Neural crest cell (in vitro differentiated cells): ENCODE results near the gene OGT. TPM values are rescaled to one million over a fixed set of nuclear protein-coding genes. Genes with fewer than 3 reads are reported as not detected.
"Not testable (repeated sequence)": the region's sequence is repeated elsewhere in the genome, so short reads cannot be mapped to it uniquely, and the experiment has no call there.

Source experiments
- DNase-seq: peaks from one replicate; pipeline ENCODE4 v3.0.0; 2021; ENCODE audit warnings: low read depth, mixed read lengths, low spot score
- H3K27ac Mint-ChIP-seq: one replicate; pipeline ENCODE4 v1.8.0; 2021; ENCODE audit warnings: mild to moderate bottlenecking, mixed read lengths; ENCODE audit not compliant: unreplicated experiment
- H3K27me3 Mint-ChIP-seq: 2 replicates; pipeline ENCODE4 v1.8.0; 2021; ENCODE audit warnings: low read depth, mild to moderate bottlenecking, mixed read lengths
- H3K36me3 Mint-ChIP-seq: 2 replicates; pipeline ENCODE4 v1.8.0; 2021; ENCODE audit warnings: low read depth, mild to moderate bottlenecking, mixed read lengths
- H3K4me1 Mint-ChIP-seq: 2 replicates; pipeline ENCODE4 v1.8.0; 2021; ENCODE audit warnings: mixed read lengths
- H3K4me3 Mint-ChIP-seq: one replicate; pipeline ENCODE4 v1.8.0; 2021; ENCODE audit warnings: mild to moderate bottlenecking, mixed read lengths
- H3K9me3 Mint-ChIP-seq: 2 replicates; pipeline ENCODE4 v1.8.0; 2021; ENCODE audit warnings: mixed read lengths
- CTCF ChIP-seq: fragments of 200-600 bp; sonication (generic); conservative IDR thresholded peaks from 2 replicates; pipeline ENCODE4 v1.5.0; 2021; ENCODE audit warnings: antibody characterized with exemption, mild to moderate bottlenecking
- total RNA-seq: library from RNA; stranded (reverse); gene quantifications from 2 replicates; pipeline ENCODE4 v1.2.1, GENCODE V29; 2021

The OGT gene
- total RNA-seq, 1 donor from 2014 or later = 121 TPM

- H3K9me3 Mint-ChIP-seq = peaks cover 5% of the 10 kb centered on the region
- no peak within 1 kb of the TSS for H3K4me3 Mint-ChIP-seq
- no peaks in the 10 kb centered on the region for H3K4me1 Mint-ChIP-seq
- no peak for TF ChIP-seq CTCF
- peaks cover 24% of the 10 kb centered on the region for H3K36me3 Mint-ChIP-seq
- H3K27me3 Mint-ChIP-seq = no peaks in the 10 kb centered on the region
- H3K27ac Mint-ChIP-seq = no peak within 1 kb of the TSS
- DNase-seq = no peak
Measured at GRCh38 chrX:71578253-71579135, 45.6 kb downstream of the OGT start, which contains the start of gene GCNA. GCNA (plus strand) TSS chrX:71578437; CDS start chrX:71580822, 2,385 bp downstream.

- Mint-ChIP-seq H3K4me1 (no peaks in the 10 kb centered on the region), H3K9me3 (peaks cover 5% of the 10 kb centered on the region), H3K27me3 (no peaks in the 10 kb centered on the region), H3K4me3 (no peak overlapping the region), H3K36me3 (peaks cover 23% of the 10 kb centered on the region), H3K27ac (no peak overlapping the region)
- DNase-seq = no peak
- no peak for TF ChIP-seq CTCF
Measured at GRCh38 chrX:71579136-71579989, 46.5 kb downstream of the OGT start.

GRCh38 chrX:71579990-71580380, 47.1 kb downstream of the OGT start:
- Mint-ChIP-seq H3K27ac (no peak overlapping the region), H3K36me3 (peaks cover 23% of the 10 kb centered on the region), H3K9me3 (peaks cover 5% of the 10 kb centered on the region), H3K4me3 (no peak overlapping the region), H3K4me1 (no peaks in the 10 kb centered on the region), H3K27me3 (no peaks in the 10 kb centered on the region)
- no peak for TF ChIP-seq CTCF
- no peak for DNase-seq

- peaks cover 20% of the 10 kb centered on the region for H3K36me3 Mint-ChIP-seq
- TF ChIP-seq CTCF = no peak
- H3K4me3 Mint-ChIP-seq = no peak overlapping the region
- peaks cover 7% of the 10 kb centered on the region for H3K9me3 Mint-ChIP-seq
- no peaks in the 10 kb centered on the region for H3K4me1 Mint-ChIP-seq
- DNase-seq = no peak
- no peak overlapping the region for H3K27ac Mint-ChIP-seq
- H3K27me3 Mint-ChIP-seq = no peaks in the 10 kb centered on the region
Measured at GRCh38 chrX:71581210-71581609, 48.3 kb downstream of the OGT start.

- H3K4me1 Mint-ChIP-seq = peaks cover 5% of the 10 kb centered on the region
- H3K36me3 Mint-ChIP-seq = peaks cover 2% of the 10 kb centered on the region
- H3K27me3 Mint-ChIP-seq = no peaks in the 10 kb centered on the region
- H3K4me3 Mint-ChIP-seq = no peak overlapping the region
- H3K9me3 Mint-ChIP-seq = peaks cover 7% of the 10 kb centered on the region
- DNase-seq = no peak
- H3K27ac Mint-ChIP-seq = no peak overlapping the region
- TF ChIP-seq CTCF = no peak
Measured at GRCh38 chrX:71586929-71587328, 54.0 kb downstream of the OGT start.

- not testable (repeated sequence) for H3K27me3 Mint-ChIP-seq, H3K36me3 Mint-ChIP-seq, H3K4me3 Mint-ChIP-seq, H3K4me1 Mint-ChIP-seq, H3K9me3 Mint-ChIP-seq, DNase-seq, H3K27ac Mint-ChIP-seq
Measured at GRCh38 chrX:71593210-71593609, 60.3 kb downstream of the OGT start.
